K562 (cell line): ENCODE measurements around the gene HMX3. TPM values are rescaled to one million over a fixed set of nuclear protein-coding genes. Genes with fewer than 3 reads are reported as not detected.
A peak's percentile ranks its signal among the peaks of the same experiment; 100 is the strongest.

Experiments
- IRF2 ChIP-seq: sonication (generic); formaldehyde crosslinking; IDR thresholded peaks from 2 replicates; pipeline ENCODE4 v1.8.1; 2022; ENCODE audit warnings: mild to moderate bottlenecking, missing genetic modification reagents
- JUND ChIP-seq, 2 experiments: IDR thresholded peaks; 2 replicates in 1 of 2; 3 replicates in 1 of 2; pipeline ENCODE4 v1.6.1; 2011; ENCODE audit warnings: borderline replicate concordance in 2 of 2, low read depth in 2 of 2, low read length in 2 of 2, improper control_type of control experiment in 1 of 2, missing biosample characterization in 1 of 2, missing genetic modification characterization in 1 of 2, missing genetic modification reagents in 1 of 2
- NELFE ChIP-seq: IDR thresholded peaks from 2 replicates; pipeline ENCODE4 v1.6.1; 2011; ENCODE audit warnings: mild to moderate bottlenecking; ENCODE audit not compliant: insufficient read depth, insufficient read length
- REST ChIP-seq, 2 experiments: fragments of 450-650 bp; formaldehyde crosslinking in 1 of 2; IDR thresholded peaks; 2 replicates each; pipeline versions ENCODE4 v1.4.0 to v1.6.1; 2014 to 2020; ENCODE audit warnings: mild to moderate bottlenecking in 2 of 2, borderline replicate concordance in 1 of 2, low read depth in 1 of 2
- TCF15 ChIP-seq: fragments of 250-450 bp; sonication (Bioruptor Pico); IDR thresholded peaks from 2 replicates; pipeline ENCODE4 v1.8.0; 2022; ENCODE audit warnings: moderate library complexity, mild to moderate bottlenecking, inconsistent platforms
- ZNF407 ChIP-seq: fragments of 450-650 bp; IDR thresholded peaks from 2 replicates; pipeline ENCODE4 v1.6.1; 2016; ENCODE audit warnings: low read depth
- ZNF740 ChIP-seq, 3 experiments: fragments of 200-800 bp in 1 of 3; sonication (Bioruptor generic) in 1 of 3; sonication (generic) in 1 of 3; formaldehyde crosslinking in 1 of 3; IDR thresholded peaks; 2 replicates each; pipeline versions ENCODE4 v1.6.1 to v1.8.0; 2016 to 2022; ENCODE audit warnings: mild to moderate bottlenecking in 2 of 3, missing compliant biosample characterization in 2 of 3, missing genetic modification characterization in 2 of 3, missing genetic modification reagents in 1 of 3
- polyA plus RNA-seq, 8 experiments: library from polyadenylated mRNA; depleted of rRNA in 4 of 8; stranded (reverse) in 5 of 8; unstranded in 3 of 8; fragments of >200 nt; fragmentation: Nextera tagmentation in 2 of 8; fragmentation: Illumina TruSeq in 1 of 8; extraction: Ambion mirVana in 2 of 8; extraction: Trizol in 1 of 8; gene quantifications; 2 replicates each; pipeline versions ENCODE4 v1.2.1 to v1.2.3, GENCODE V29; 2011 to 2014; ENCODE audit warnings: inconsistent platforms in 1 of 8, missing spikeins in 1 of 8
- total RNA-seq, 7 experiments: library from RNA; depleted of rRNA in 6 of 7; stranded (reverse); fragments of >200 nt in 6 of 7; fragmentation: Illumina TruSeq in 2 of 7; extraction: Trizol in 2 of 7; gene quantifications; 2 replicates each; pipeline versions ENCODE4 v1.2.1 to v1.2.3, GENCODE V29; 2011 to 2021; ENCODE audit warnings: low replicate concordance in 1 of 7

The HMX3 gene
- total and polyA plus RNA-seq, 9 of the 15 experiments (the other 6 are each of a cell fraction or from before 2014, with no cell fraction given) = 0.55 to 43.5 (median 7.4) TPM; not detected in 2

GRCh38 chr10:123154092-123154710 lies 18.4 kb downstream of the HMX3 start, which contains the start of gene BUB3 (continued):
- TF ChIP-seq ZNF740 (CRISPR knock-in tag; IDR thresholded peaks at IDR 0.05) = no peak
- TF ChIP-seq ZNF740 (tag; IDR thresholded peaks at IDR 0.05) = no peak
- peak; percentile 30; the same call in 1 of the 2 replicates for TF ChIP-seq JUND (IDR thresholded peaks at IDR 0.05; ENCODE audit: borderline replicate concordance, low read depth, low read length)
- TF ChIP-seq JUND (tag; IDR thresholded peaks at IDR 0.05; ENCODE audit: borderline replicate concordance, low read depth, low read length) = no peak; the same call in 2 of the 3 replicates
- no peak for TF ChIP-seq ZNF407
- TF ChIP-seq TCF15 (CRISPR knock-in tag) = no peak
- TF ChIP-seq NELFE = no peak
- TF ChIP-seq IRF2 = no peak
- TF ChIP-seq REST (IDR thresholded peaks at IDR 0.05; ENCODE audit: borderline replicate concordance) = peak; percentile 72
- TF ChIP-seq REST (CRISPR knock-in tag; IDR thresholded peaks at IDR 0.05; ENCODE audit: low read depth) = no peak
